GM10266 (cell line): ENCODE results near the gene RSPH6A.
"Not testable (repeated sequence)": the region's sequence is repeated elsewhere in the genome, so short reads cannot be mapped to it uniquely, and the experiment has no call there.

Experiments
- DNase-seq: peaks from one replicate; pipeline ENCODE4 v3.0.0; 2012; ENCODE audit errors: extremely low spot score
- CTCF ChIP-seq: IDR thresholded peaks from 2 replicates; pipeline ENCODE4 v1.5.1; 2012; ENCODE audit warnings: mild to moderate bottlenecking, low read depth; ENCODE audit not compliant: control insufficient read depth, insufficient read depth; ENCODE audit errors: missing control alignments

Gene RSPH6A

GRCh38 chr19:45812297-45812696 is 2.8 kb downstream of the RSPH6A start:
- DNase-seq = no peak
- no peak for TF ChIP-seq CTCF

- no peak for TF ChIP-seq CTCF
- DNase-seq = no peak
Observed at GRCh38 chr19:45809643-45810159, 5.4 kb downstream of the RSPH6A start.

- no peak for DNase-seq
- no peak for TF ChIP-seq CTCF
Observed at GRCh38 chr19:45805719-45806118, 9.4 kb downstream of the RSPH6A start.

GRCh38 chr19:45804959-45805230 is 10.2 kb downstream of the RSPH6A start:
- TF ChIP-seq CTCF = no peak
- no peak for DNase-seq

GRCh38 chr19:45804140-45804958 is 10.8 kb downstream of the RSPH6A start:
- TF ChIP-seq CTCF = no peak
- DNase-seq = no peak

GRCh38 chr19:45801603-45802175 is 13.4 kb downstream of the RSPH6A start:
- no peak for TF ChIP-seq CTCF
- no peak for DNase-seq

- DNase-seq = no peak
- TF ChIP-seq CTCF = no peak
Observed at GRCh38 chr19:45800070-45800553, 15.0 kb downstream of the RSPH6A start.

- not testable (repeated sequence) for DNase-seq
Observed at GRCh38 chr19:45799541-45799940, 15.6 kb downstream of the RSPH6A start.
